IMR-90 (cell line): ENCODE data around the gene HOXB2. TPM values are rescaled to one million over a fixed set of nuclear protein-coding genes. Genes with fewer than 3 reads are reported as not detected.

Experiments
- ATAC-seq: fragments of 200-7000 bp; cut with Tn5 transposase; 2 replicates; pipeline ENCODE4 v1.9.1; 2020; ENCODE audit warnings: low read depth, mild to moderate bottlenecking, moderate library complexity
- BruUV-seq: library from RNA; stranded (reverse); fragments of 400-500 nt; replicated peaks from 2 replicates; lab custom pipeline; 2021; lab: Mats Ljungman, UMichigan
- CTCF ChIA-PET: fragments of 300-600 bp; formaldehyde crosslinking; extraction: SDS; loops from one replicate; lab custom pipeline; 2021; ENCODE audit warnings: antibody characterized with exemption; lab: Yijun Ruan, JAX
- POLR2A ChIA-PET: fragments of 300-600 bp; sonication (Branson Sonifier 250); formaldehyde crosslinking; loops from one replicate; lab custom pipeline; 2022; ENCODE audit warnings: antibody characterized with exemption; ENCODE audit not compliant: unreplicated experiment; lab: Charles Lee
- DNase-seq: peaks from one replicate; pipeline ENCODE4 v3.0.0; 2013
- H2AFZ ChIP-seq: replicated peaks from 2 replicates; pipeline ENCODE3; 2013; ENCODE audit warnings: low read length, mild to moderate bottlenecking; ENCODE audit not compliant: poor library complexity
- H2AK5ac ChIP-seq: 2 replicates; pipeline ENCODE4 v1.6.1; 2013; ENCODE audit warnings: low read depth, low read length, inconsistent platforms
- H2AK9ac ChIP-seq: replicated peaks from 2 replicates; pipeline ENCODE3; 2013; ENCODE audit warnings: mild to moderate bottlenecking, low read depth, low read length, moderate library complexity; ENCODE audit not compliant: poor library complexity
- H2BK120ac ChIP-seq: 2 replicates; pipeline ENCODE4 v1.6.1; 2013; ENCODE audit warnings: low read depth, low read length, inconsistent platforms
- H2BK15ac ChIP-seq: 3 replicates; pipeline ENCODE4 v1.6.1; 2013; ENCODE audit warnings: low read depth, low read length, inconsistent platforms
- H2BK20ac ChIP-seq: 2 replicates; pipeline ENCODE4 v1.6.1; 2013; ENCODE audit warnings: low read depth, mild to moderate bottlenecking, inconsistent platforms, low read length, moderate library complexity
- H2BK5ac ChIP-seq: 2 replicates; pipeline ENCODE4 v1.6.1; 2013; ENCODE audit warnings: mild to moderate bottlenecking, low read depth, low read length, inconsistent platforms; ENCODE audit not compliant: poor library complexity, severe bottlenecking
- H3K14ac ChIP-seq: replicated peaks from 2 replicates; pipeline ENCODE4 v1.6.1; 2013; ENCODE audit warnings: low read depth, low read length, inconsistent platforms
- H3K18ac ChIP-seq: 2 replicates; pipeline ENCODE4 v1.6.1; 2013; ENCODE audit warnings: low read depth, low read length, control low read depth
- H3K23ac ChIP-seq: 2 replicates; pipeline ENCODE4 v1.6.1; 2013; ENCODE audit warnings: low read depth, low read length, inconsistent platforms
- H3K27ac ChIP-seq: 2 replicates; pipeline ENCODE4 v1.5.1; 2013; ENCODE audit warnings: mild to moderate bottlenecking, control low read depth, low read length; ENCODE audit not compliant: insufficient read depth
- H3K27me3 ChIP-seq: 2 replicates; pipeline ENCODE4 v1.6.1; 2013; ENCODE audit warnings: low read length; ENCODE audit not compliant: control insufficient read depth, insufficient read depth
- H3K36me3 ChIP-seq: 2 replicates; pipeline ENCODE4 v1.6.1; 2013; ENCODE audit warnings: low read length, mixed read lengths; ENCODE audit not compliant: control insufficient read depth, insufficient read depth
- H3K4ac ChIP-seq: 2 replicates; pipeline ENCODE4 v1.6.1; 2013; ENCODE audit warnings: low read depth, low read length, inconsistent platforms
- H3K4me1 ChIP-seq: 2 replicates; pipeline ENCODE4 v1.6.1; 2013; ENCODE audit warnings: low read length, mixed read lengths; ENCODE audit not compliant: control insufficient read depth, insufficient read depth
- H3K4me2 ChIP-seq: 2 replicates; pipeline ENCODE4 v1.6.1; 2013; ENCODE audit warnings: low read depth, mild to moderate bottlenecking, control low read depth, low read length, moderate library complexity
- H3K4me3 ChIP-seq: 2 replicates; pipeline ENCODE4 v1.5.1; 2013; ENCODE audit warnings: low read depth, mild to moderate bottlenecking, control low read depth, low read length, moderate library complexity; ENCODE audit not compliant: insufficient read depth
- H3K56ac ChIP-seq: 2 replicates; pipeline ENCODE4 v1.6.1; 2013; ENCODE audit warnings: low read length, inconsistent platforms; ENCODE audit not compliant: insufficient read depth; ENCODE audit errors: extremely low read depth
- H3K79me1 ChIP-seq, 2 experiments: 2 replicates each; pipeline ENCODE4 v1.6.1; 2013; ENCODE audit warnings: low read length in 2 of 2, inconsistent platforms in 1 of 2, low read depth in 1 of 2
- H3K9ac ChIP-seq: 2 replicates; pipeline ENCODE4 v1.6.1; 2013; ENCODE audit warnings: low read depth, low read length, control low read depth
- H3K9me1 ChIP-seq: 2 replicates; pipeline ENCODE4 v1.6.1; 2013; ENCODE audit warnings: low read length, inconsistent platforms; ENCODE audit not compliant: insufficient read depth
- H3K9me3 ChIP-seq: 2 replicates; pipeline ENCODE4 v1.6.1; 2013; ENCODE audit warnings: low read length; ENCODE audit not compliant: control insufficient read depth, insufficient read depth
- H4K20me1 ChIP-seq: 2 replicates; pipeline ENCODE4 v1.6.1; 2013; ENCODE audit warnings: low read length, inconsistent platforms; ENCODE audit not compliant: insufficient read depth
- H4K5ac ChIP-seq: 2 replicates; pipeline ENCODE4 v1.6.1; 2013; ENCODE audit warnings: mild to moderate bottlenecking, low read depth, low read length, control low read depth
- H4K8ac ChIP-seq, 2 experiments: 2 replicates each; pipeline ENCODE4 v1.6.1; 2013; ENCODE audit warnings: low read depth in 2 of 2, low read length in 2 of 2, control low read depth in 1 of 2, inconsistent platforms in 1 of 2
- H4K91ac ChIP-seq: 2 replicates; pipeline ENCODE4 v1.6.1; 2013; ENCODE audit warnings: low read depth, low read length, inconsistent platforms; ENCODE audit not compliant: insufficient read depth
- CTCF ChIP-seq: conservative IDR thresholded peaks from 2 replicates; pipeline ENCODE4 v1.5.1; 2012; ENCODE audit warnings: mild to moderate bottlenecking, low read depth, low read length, improper control_type of control experiment
- MAZ ChIP-seq: IDR thresholded peaks from 2 replicates; pipeline ENCODE4 v1.6.1; 2012; ENCODE audit warnings: low read depth, mild to moderate bottlenecking, low read length, improper control_type of control experiment, moderate library complexity, borderline replicate concordance
- RAD21 ChIP-seq: IDR thresholded peaks from 2 replicates; pipeline ENCODE4 v1.6.1; 2012; ENCODE audit warnings: low read length, improper control_type of control experiment
- WGBS, 2 experiments: methylation state at CpG; one replicate each; pipeline versions ENCODE4 v1.1.5 to v1.1.7; 2013; ENCODE audit warnings: missing lambda C conversion rate in 2 of 2; ENCODE audit not compliant: insufficient read length in 1 of 2; ENCODE audit errors: extremely low coverage in 2 of 2; 5-methylcytosine and 5-hydroxymethylcytosine counted together
- dilution Hi-C: fragments of 300-500 bp; cut with HindIII; formaldehyde crosslinking; loops from one replicate; pipeline ENCODE4 v1.14.3; 2018; ENCODE audit warnings: low sequenced_read_pairs; ENCODE audit not compliant: unreplicated experiment
- in situ Hi-C: fragments of 300-500 bp; cut with MboI; formaldehyde crosslinking; loops from 3 replicates; pipeline ENCODE4 v1.14.3; 2019; ENCODE audit warnings: low sequenced_read_pairs, inconsistent platforms, mixed read lengths
- intact Hi-C: fragments of 100-400 bp; cut with micrococcal nuclease; formaldehyde crosslinking; loops from 2 replicates; pipeline ENCODE4 v1.10.0; 2022
- polyA plus RNA-seq, 3 experiments: library from polyadenylated mRNA; depleted of rRNA; stranded (reverse); fragments of >200 nt; gene quantifications; 2 replicates each; pipeline ENCODE4 v1.2.3, GENCODE V29; 2012; ENCODE audit warnings: low replicate concordance in 1 of 3
- total RNA-seq: library from RNA; depleted of rRNA; stranded (reverse); fragments of >200 nt; gene quantifications from 2 replicates; pipeline ENCODE4 v1.2.3, GENCODE V29; 2012

HOXB2 gene
- total and polyA plus RNA-seq, 2 of the 4 experiments (the other 2 are of a cell fraction): 2.7 to 29.9 TPM

GRCh38 chr17:48569674-48570324, 24.9 kb upstream of the HOXB2 start:
- dilution Hi-C loops (no loop called here), in situ Hi-C loops (no loop called here), intact Hi-C loops (loop anchor here (2.0 kb wide), 1 partner anchor 23 kb away; the partner anchor contains the start of gene HOXB5)
- DNase-seq (peak; percentile 55), ATAC-seq (no peak)
- Histone ChIP-seq H3K9me3 (no peaks in the 10 kb centered on the region), H3K4ac (peak overlapping the region; percentile 97), H3K4me2 (peak overlapping the region; percentile 83), H2AFZ (peak overlapping the region; percentile 5), H3K27me3 (no peaks in the 10 kb centered on the region), H3K36me3 (peaks cover 53% of the 10 kb centered on the region), H3K18ac (peak overlapping the region; percentile 73), H2BK5ac (peak overlapping the region; percentile 99), H4K20me1 (peaks cover 17% of the 10 kb centered on the region), H3K27ac (peak overlapping the region; percentile 99), H4K91ac (peak overlapping the region; percentile 95), H4K8ac (peak overlapping the region; percentile 77 to 97), H3K79me1 (peaks cover 0 to 13% of the 10 kb centered on the region in 2 experiments; a peak in 1 of 4 replicates), H3K9ac (peak overlapping the region; percentile 96), H3K23ac (peak overlapping the region; percentile 100), H3K56ac (peak overlapping the region; percentile 96), H3K4me3 (peak overlapping the region; percentile 45), H3K4me1 (peaks cover 51% of the 10 kb centered on the region), H3K14ac (peak overlapping the region; percentile 98), H3K9me1 (peaks cover 20% of the 10 kb centered on the region), H2BK15ac (peak overlapping the region; percentile 74; the same call in 2 of the 3 replicates), H4K5ac (peak overlapping the region; percentile 79), H2BK20ac (peak overlapping the region; percentile 84), H2AK9ac (peak overlapping the region; percentile 94), H2AK5ac (peak overlapping the region; percentile 78), H2BK120ac (peak overlapping the region; percentile 78)
- POLR2A ChIA-PET: interaction anchor here (0.5 to 1.3 kb wide), 5 partner anchors 13 to 23 kb away, joined by 3 to 6 read pairs (median 4); no protein-coding TSS in a partner anchor
- CTCF ChIA-PET: interaction anchor here (0.6 to 0.7 kb wide), 2 partner anchors 28 to 83 kb away, joined by 3 read pairs; no protein-coding TSS in a partner anchor
- BruUV-seq: no TSS peak
- TF ChIP-seq CTCF (peak; percentile 24; the same call in 1 of the 2 replicates), RAD21 (0 out of 2 replicates have a peak, but pooled peaks have one; percentile 24), MAZ (no peak)
- 0% methylated on average over 1 of the region's 6 CpGs; no CpG with 5 or more reads in 1 of the 2 experiments for WGBS, 2 experiments
